ENCODE measurements around the gene CIPC.

CIPC gene

GRCh38 chr14:77158175-77158881 lies 60.3 kb downstream of the CIPC start:
- H3K27ac ChIP-seq (ENCODE audit: low read depth, low read length), result no peak overlapping the region
- no peaks in the 10 kb centered on the region for H3K36me3 ChIP-seq (ENCODE audit: control insufficient read depth, insufficient read depth, low read length)
- no peaks in the 10 kb centered on the region for H3K27me3 ChIP-seq (ENCODE audit: control insufficient read depth, insufficient read depth, low read length)
- peak overlapping the region; percentile 23 for H3K4me3 ChIP-seq (ENCODE audit: low read length)
- no peak overlapping the region for H3K9ac ChIP-seq (ENCODE audit: low read length)
- H3K4me1 ChIP-seq (ENCODE audit: control insufficient read depth, insufficient read depth, low read length), result peaks cover 7% of the 10 kb centered on the region

GRCh38 chr14:77158882-77159255 lies 60.8 kb downstream of the CIPC start:
- H3K4me1 ChIP-seq (ENCODE audit: control insufficient read depth, insufficient read depth, low read length), result peaks cover 7% of the 10 kb centered on the region
- H3K36me3 ChIP-seq (ENCODE audit: control insufficient read depth, insufficient read depth, low read length), result no peaks in the 10 kb centered on the region
- no peak overlapping the region for H3K4me3 ChIP-seq (ENCODE audit: low read length)
- H3K9ac ChIP-seq (ENCODE audit: low read length), result no peak overlapping the region
- no peaks in the 10 kb centered on the region for H3K27me3 ChIP-seq (ENCODE audit: control insufficient read depth, insufficient read depth, low read length)
- H3K27ac ChIP-seq (ENCODE audit: low read depth, low read length), result no peak overlapping the region

- H3K4me1 ChIP-seq (ENCODE audit: control insufficient read depth, insufficient read depth, low read length), result peaks cover 7% of the 10 kb centered on the region
- H3K27ac ChIP-seq (ENCODE audit: low read depth, low read length), result no peak overlapping the region
- H3K4me3 ChIP-seq (ENCODE audit: low read length), result no peak overlapping the region
- H3K9ac ChIP-seq (ENCODE audit: low read length), result no peak overlapping the region
- no peaks in the 10 kb centered on the region for H3K36me3 ChIP-seq (ENCODE audit: control insufficient read depth, insufficient read depth, low read length)
- no peaks in the 10 kb centered on the region for H3K27me3 ChIP-seq (ENCODE audit: control insufficient read depth, insufficient read depth, low read length)
These were observed 63.0 kb downstream of the CIPC start for GRCh38 chr14:77161011-77161410.
